Stimulated activated CD8-positive, alpha-beta memory T cell treated with anti-CD3 and anti-CD28 coated beads, Interleukin-4, amount 100 ng/mL, for 1 hour (primary cell): ENCODE data around the gene PM20D1.
A peak's percentile ranks its signal among the peaks of the same experiment; 100 is the strongest.

Experiments
- DNase-seq, 2 donors: peaks; one replicate each; pipeline ENCODE4 v3.0.0-alpha.2; 2020; ENCODE audit warnings: low read depth in 2 of 2, low spot score in 1 of 2

The PM20D1 gene

GRCh38 chr1:205805082-205805711 lies 44.7 kb downstream of the PM20D1 start:
- no peak for DNase-seq

DNA sequence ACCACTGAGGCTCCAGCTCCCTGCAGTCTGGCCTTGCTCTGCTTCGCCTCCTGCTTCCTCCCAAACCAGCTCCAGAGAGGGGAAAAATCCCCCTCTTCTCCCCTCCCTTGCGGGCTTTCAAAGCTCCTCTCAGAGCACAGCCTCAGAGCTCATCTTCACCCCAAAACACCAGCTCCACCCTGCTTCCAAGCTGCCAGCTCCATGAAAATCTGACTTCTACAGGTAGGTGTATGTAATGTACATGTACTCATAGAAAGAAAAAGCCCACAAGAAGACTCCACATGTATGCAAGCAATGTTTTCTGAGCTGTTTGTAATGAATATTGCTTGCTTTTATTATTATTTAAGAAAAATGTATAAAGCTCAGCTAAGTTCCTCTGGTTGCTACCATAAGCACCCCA lies 45.3 kb downstream of the PM20D1 start:
- DNase-seq, result no peak

- DNase-seq, result no peak
These were observed 45.9 kb downstream of the PM20D1 start for GRCh38 chr1:205803986-205804385.

GRCh38 chr1:205802060-205802459 lies 47.9 kb downstream of the PM20D1 start:
- no peak for DNase-seq

DNA sequence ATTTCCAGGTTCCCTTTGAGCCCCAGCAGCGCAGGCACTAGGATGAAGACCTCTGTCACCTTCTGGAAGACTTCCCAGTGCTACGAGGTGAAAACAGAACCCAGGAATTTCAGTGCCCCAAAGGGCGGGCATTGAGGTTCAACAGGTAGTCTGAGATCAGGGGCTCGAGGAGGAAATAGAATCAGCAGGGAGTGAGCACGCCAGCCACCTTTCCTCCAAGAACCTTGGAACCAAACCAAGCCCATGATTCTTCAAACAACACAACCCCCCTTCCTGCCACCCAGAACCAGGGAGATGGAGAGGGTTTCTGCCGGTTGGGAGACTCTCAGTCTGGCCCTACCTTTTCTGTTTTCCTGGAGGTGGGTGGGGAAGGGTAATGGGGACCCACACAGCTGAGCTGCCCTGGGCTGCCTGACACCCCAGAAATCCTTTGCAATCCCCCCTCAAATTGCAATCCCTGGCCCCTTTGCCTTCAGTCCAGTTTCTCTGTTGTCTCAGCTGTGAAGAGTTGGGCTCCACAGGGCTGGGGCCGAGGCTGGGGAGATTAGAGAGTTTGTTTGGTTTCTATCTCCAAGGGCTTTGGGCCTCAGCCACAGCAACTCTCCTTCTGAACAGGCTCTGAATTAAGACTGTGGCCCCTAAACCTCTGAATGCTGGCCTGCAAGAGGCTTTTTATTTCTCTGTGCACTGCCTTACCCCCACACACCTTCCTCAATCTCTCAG lies 48.8 kb downstream of the PM20D1 start:
- DNase-seq, result no peak

DNA sequence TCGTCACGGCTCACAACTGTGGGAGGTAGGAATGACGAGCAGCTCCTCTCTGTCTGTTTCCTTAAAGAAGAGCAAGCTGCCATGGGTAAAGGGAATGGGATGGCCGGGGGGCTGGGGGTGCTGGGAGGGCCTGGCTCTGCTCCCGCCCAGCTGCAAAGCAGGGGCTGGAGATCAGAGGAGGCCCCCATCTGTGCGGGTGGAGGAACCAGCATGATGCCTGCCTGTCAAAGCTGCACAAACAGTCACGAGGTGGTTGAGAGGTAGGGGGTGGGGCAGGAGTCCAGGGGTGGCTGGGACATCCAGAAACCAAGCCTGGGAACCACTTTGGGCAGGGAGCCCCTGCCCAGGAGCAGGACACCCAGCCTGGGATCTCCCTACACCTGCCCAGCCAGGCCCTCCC lies 49.5 kb downstream of the PM20D1 start:
- DNase-seq, result no peak

GRCh38 chr1:205798577-205798976 lies 51.4 kb downstream of the PM20D1 start:
- DNase-seq, result no peak

DNA sequence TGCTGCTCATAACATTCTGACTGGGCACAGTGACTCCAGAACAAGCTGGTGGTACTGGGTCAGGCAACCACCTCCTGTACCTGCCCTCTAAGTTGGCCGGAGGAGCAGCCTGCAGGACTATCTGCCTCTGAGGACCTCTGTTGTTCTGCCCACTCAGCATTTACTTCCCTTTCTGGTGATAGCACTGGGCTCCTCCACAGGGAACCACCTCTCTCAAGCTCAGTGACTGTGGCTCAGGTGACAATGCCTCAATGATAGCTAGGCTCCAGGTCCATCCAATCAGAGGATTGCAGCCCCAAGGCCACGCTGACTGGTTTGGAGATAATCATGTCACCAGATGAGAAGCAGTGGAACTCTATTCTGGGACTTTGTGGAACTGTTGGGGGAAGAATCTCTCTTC lies 52.8 kb downstream of the PM20D1 start:
- no peak for DNase-seq

DNA sequence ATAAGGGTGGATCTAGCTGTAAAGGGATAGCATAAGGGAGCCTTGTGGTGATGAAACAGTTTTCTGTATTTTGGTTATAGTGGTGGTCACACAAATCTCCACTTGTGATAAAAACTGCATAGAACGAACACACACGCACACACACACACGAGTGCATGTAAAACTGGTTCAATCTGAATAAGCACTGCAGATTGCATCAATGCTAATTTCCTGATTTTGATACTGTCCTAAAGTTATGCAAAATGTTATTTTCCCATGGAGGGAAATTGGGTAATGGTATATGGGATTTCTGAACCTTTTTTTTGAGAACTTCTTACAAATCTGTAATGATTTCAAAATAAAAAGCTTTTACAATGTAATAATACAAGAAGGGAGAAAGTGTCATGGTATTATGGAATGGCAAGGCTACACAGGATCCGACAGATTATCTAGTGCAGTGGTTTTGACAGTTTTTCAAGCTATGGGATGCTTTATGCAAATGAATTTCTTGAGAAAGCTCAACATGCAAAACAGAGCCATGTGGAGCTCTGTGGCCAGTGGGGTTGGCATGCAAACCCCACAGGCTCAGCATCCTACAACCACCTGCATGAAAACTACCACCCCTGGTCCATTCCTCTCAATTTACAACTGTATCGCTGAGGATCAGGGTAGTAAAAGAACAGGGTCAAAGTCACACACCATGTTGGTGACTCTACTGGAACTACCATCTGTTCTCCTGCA lies 55.8 kb downstream of the PM20D1 start:
- no peak for DNase-seq

GRCh38 chr1:205792961-205793673 lies 56.8 kb downstream of the PM20D1 start:
- no peak for DNase-seq

- DNase-seq, result no peak
These were observed 57.5 kb downstream of the PM20D1 start for GRCh38 chr1:205792481-205792881.

- DNase-seq, result peak in 1 of 2 donors; percentile 30
These were observed 58.3 kb downstream of the PM20D1 start for GRCh38 chr1:205791568-205792180.

GRCh38 chr1:205787287-205787916 lies 62.5 kb downstream of the PM20D1 start:
- DNase-seq, result no peak

- DNase-seq, result no peak
These were observed 63.3 kb downstream of the PM20D1 start for GRCh38 chr1:205786601-205787000.

- DNase-seq, result no peak
These were observed 64.5 kb downstream of the PM20D1 start for GRCh38 chr1:205785446-205785845.

GRCh38 chr1:205783904-205784303 lies 66.0 kb downstream of the PM20D1 start:
- no peak for DNase-seq

GRCh38 chr1:205783433-205783795 lies 66.5 kb downstream of the PM20D1 start:
- no peak for DNase-seq

DNA sequence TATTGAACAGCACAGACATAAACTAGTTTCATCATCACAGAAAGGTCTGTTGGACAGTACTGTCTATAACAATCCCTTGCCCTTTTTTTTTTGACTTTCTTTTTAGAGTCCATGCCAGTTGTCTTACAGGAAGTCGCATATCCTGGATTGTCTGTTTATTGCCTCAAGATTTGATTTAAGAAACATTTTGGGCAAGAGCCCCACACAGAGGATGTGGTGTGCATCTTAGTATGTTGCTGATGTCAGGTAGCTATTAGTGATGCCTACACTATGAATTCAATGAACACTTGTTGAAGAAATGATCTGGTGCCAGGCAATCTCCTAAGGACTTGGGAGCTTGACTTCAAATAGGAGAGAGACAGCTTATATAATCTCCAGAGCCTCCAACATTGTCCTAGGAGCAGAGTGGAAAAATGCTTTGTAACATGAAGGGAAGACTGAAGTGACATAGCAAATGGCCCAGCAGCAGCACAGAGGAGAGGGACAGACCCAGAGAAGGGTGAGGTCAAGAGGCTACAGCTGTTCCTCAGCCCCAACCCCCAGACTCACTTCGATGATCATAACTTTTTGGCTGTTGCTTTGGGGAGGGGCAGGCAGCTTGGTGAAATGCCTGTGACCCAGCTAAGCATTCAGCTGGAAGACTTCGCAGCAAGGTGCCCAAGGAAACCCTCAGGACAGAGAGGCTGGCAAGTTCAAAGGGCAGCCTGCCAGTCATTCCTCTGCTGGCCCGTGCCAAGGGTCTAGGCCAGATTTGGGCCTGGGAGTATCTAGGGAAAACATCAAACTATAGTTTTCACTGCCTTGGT lies 67.1 kb downstream of the PM20D1 start:
- DNase-seq, result no peak

- DNase-seq, result no peak
These were observed 69.6 kb downstream of the PM20D1 start for GRCh38 chr1:205780335-205780734.
